ENCODE data around the gene ITPA.
"Not testable (repeated sequence)": the region's sequence is repeated elsewhere in the genome, so short reads cannot be mapped to it uniquely, and the experiment has no call there.

DNA sequence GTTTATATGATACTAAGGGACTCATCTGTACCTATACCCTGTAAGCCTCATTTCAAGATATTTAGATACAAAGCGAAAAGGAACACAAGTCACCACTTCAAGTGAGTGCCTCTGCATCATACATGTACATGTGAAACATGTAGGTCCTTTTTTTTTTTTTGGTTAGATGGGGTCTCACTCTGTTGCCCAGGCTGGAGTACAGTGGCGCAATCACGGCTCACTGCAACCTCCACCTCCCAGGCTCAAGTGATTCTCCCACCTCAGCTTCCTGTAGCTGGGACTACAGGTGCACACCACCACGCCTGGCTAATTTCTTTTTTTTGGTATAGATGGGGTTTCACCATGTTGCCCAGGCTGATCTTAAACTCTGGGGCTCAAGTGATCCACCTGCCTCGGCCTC, 26.9 kb upstream of the ITPA start:
- TF ChIP-seq IRF2 (CRISPR knock-in tag; IDR thresholded peaks at IDR 0.05; ENCODE audit: borderline replicate concordance, low read depth); RELA (CRISPR knock-in tag; IDR thresholded peaks at IDR 0.05; ENCODE audit: borderline replicate concordance); CTCF (IDR thresholded peaks at IDR 0.05): not testable (repeated sequence)
- TF ChIP-seq, protein P1, sequence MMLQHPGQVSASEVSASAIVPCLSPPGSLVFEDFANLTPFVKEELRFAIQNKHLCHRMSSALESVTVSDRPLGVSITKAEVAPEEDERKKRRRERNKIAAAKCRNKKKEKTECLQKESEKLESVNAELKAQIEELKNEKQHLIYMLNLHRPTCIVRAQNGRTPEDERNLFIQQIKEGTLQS (CRISPR knock-in tag; conservative IDR thresholded peaks at IDR 0.05), result not testable (repeated sequence)
